PC-3 (cell line): Measurements from ENCODE around the gene NSUN4. TPM values are rescaled to one million over a fixed set of nuclear protein-coding genes. Genes with fewer than 3 reads are reported as not detected.

Source experiments
- ATAC-seq: fragments of 200-7000 bp; cut with Tn5 transposase; 2 replicates; pipeline ENCODE4 v1.9.1; 2020; ENCODE audit warnings: mild to moderate bottlenecking, moderate library complexity
- BruUV-seq: library from RNA; stranded (reverse); fragments of 400-500 nt; replicated peaks from 2 replicates; lab custom pipeline; 2021; lab: Mats Ljungman, UMichigan
- CTCF ChIA-PET: fragments of 300-600 bp; sonication (Branson Sonifier 250); formaldehyde crosslinking; loops from one replicate; lab custom pipeline; 2022; ENCODE audit warnings: antibody characterized with exemption; lab: Charles Lee
- POLR2A ChIA-PET: fragments of 300-600 bp; sonication (Branson Sonifier 250); formaldehyde crosslinking; loops from one replicate; lab custom pipeline; 2022; ENCODE audit warnings: antibody characterized with exemption; ENCODE audit not compliant: unreplicated experiment; lab: Charles Lee
- DNase-seq: peaks from one replicate; pipeline ENCODE4 v3.0.0-alpha.2; 2015
- H2AFZ ChIP-seq: fragments of 300-600 bp; sonication (generic); 2 replicates; pipeline ENCODE4 v1.6.0; 2016; ENCODE audit warnings: antibody characterized with exemption, low read length
- H3F3A ChIP-seq: fragments of 300-600 bp; sonication (generic); one replicate; pipeline ENCODE4 v1.6.0; 2017; ENCODE audit warnings: antibody characterized with exemption, low read length, control low read depth, mild to moderate bottlenecking; ENCODE audit not compliant: unreplicated experiment
- H3K27ac ChIP-seq: fragments of 300-600 bp; sonication (generic); 2 replicates; pipeline ENCODE4 v1.5.1; 2016; ENCODE audit warnings: mild to moderate bottlenecking, low read length
- H3K27me3 ChIP-seq: fragments of 300-600 bp; sonication (generic); 2 replicates; pipeline ENCODE4 v1.6.1; 2016; ENCODE audit warnings: low read length, mixed read lengths
- H3K36me3 ChIP-seq: fragments of 300-600 bp; sonication (generic); 2 replicates; pipeline ENCODE4 v1.6.1; 2016; ENCODE audit warnings: low read depth, mixed run types, low read length, mixed read lengths
- H3K4me1 ChIP-seq: fragments of 300-600 bp; sonication (generic); 2 replicates; pipeline ENCODE4 v1.5.1; 2016; ENCODE audit warnings: low read length; ENCODE audit not compliant: insufficient read depth
- H3K4me2 ChIP-seq: fragments of 300-600 bp; sonication (generic); 2 replicates; pipeline ENCODE4 v1.6.0; 2016; ENCODE audit warnings: low read length
- H3K4me3 ChIP-seq: fragments of 300-600 bp; sonication (generic); 2 replicates; pipeline ENCODE4 v1.5.1; 2016; ENCODE audit warnings: mild to moderate bottlenecking, low read length, mixed read lengths
- H3K79me2 ChIP-seq: fragments of 300-600 bp; sonication (generic); 2 replicates; pipeline ENCODE4 v1.6.1; 2017; ENCODE audit warnings: low read length, mixed read lengths
- H3K9ac ChIP-seq: fragments of 300-600 bp; sonication (generic); 2 replicates; pipeline ENCODE4 v1.6.0; 2016; ENCODE audit warnings: mild to moderate bottlenecking, low read length
- H3K9me2 ChIP-seq: fragments of 300-600 bp; sonication (generic); replicated peaks from 2 replicates; pipeline ENCODE4 v1.6.1; 2016; ENCODE audit warnings: mixed run types, low read length, mixed read lengths
- H3K9me3 ChIP-seq: fragments of 300-600 bp; sonication (generic); 2 replicates; pipeline ENCODE4 v1.6.1; 2016; ENCODE audit warnings: low read length, mixed read lengths
- H4K20me1 ChIP-seq: fragments of 300-600 bp; sonication (generic); 2 replicates; pipeline ENCODE4 v1.6.1; 2016; ENCODE audit warnings: low read length, mixed read lengths
- EZH2 ChIP-seq: fragments of 300-600 bp; sonication (generic); IDR thresholded peaks from one replicate; pipeline ENCODE4 v1.6.1; 2017; ENCODE audit warnings: antibody characterized with exemption, mild to moderate bottlenecking, low read length; ENCODE audit not compliant: unreplicated experiment
- EZH2phosphoT487 ChIP-seq: fragments of 300-600 bp; sonication (generic); IDR thresholded peaks from 2 replicates; pipeline ENCODE4 v1.6.1; 2018; ENCODE audit warnings: mild to moderate bottlenecking, antibody characterized with exemption, low read length, borderline replicate concordance
- intact Hi-C: fragments of 100-400 bp; cut with micrococcal nuclease; formaldehyde crosslinking; loops from 2 replicates; pipeline ENCODE4 v1.9.0; 2023
- total RNA-seq: library from RNA; depleted of rRNA; stranded (reverse); fragments of >200 nt; gene quantifications from 2 replicates; pipeline ENCODE4 v1.2.3, GENCODE V29; 2014
- TF ChIP-seq, protein P1 (sequence below): fragments of 300-600 bp; sonication (generic); conservative IDR thresholded peaks from 2 replicates; pipeline ENCODE4 v1.5.1; 2017; ENCODE audit warnings: antibody characterized with exemption, low read depth, mild to moderate bottlenecking, low read length

The NSUN4 gene
- total RNA-seq, 1 experiment from 2014 or later, result 16.8 TPM

DNA sequence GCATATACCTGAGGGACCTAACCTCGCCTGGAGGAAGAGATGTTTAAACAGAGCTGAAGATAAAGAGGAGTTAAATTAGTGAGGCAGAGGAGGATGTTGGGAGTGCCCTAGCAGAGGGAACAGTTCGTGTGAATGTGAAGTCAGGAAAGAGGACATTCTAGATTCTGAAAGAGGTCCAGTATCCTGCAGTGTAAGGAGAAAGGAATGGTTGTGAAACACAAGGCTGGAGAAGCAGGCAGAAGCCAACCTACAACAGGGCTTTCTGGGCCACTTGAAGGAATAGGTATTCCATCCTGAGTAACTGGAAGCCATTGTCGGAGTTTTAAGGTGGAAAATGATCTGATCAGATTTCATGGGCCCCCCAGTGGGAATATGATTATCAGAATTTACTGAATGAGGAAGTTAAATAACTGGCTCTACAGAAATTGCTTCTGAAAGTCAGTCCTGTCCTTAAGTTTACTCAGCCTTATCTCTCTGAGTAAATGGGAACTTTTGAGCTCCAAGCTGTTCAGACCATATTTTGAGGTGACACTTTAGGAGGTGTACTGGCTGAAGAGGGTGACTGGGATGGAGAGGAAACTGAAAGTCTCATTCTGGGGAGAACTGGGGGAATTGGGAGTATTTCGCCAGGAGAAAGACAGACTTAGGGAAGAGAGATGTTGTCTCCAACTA, 29.1 kb downstream of the NSUN4 start:
- BruUV-seq, result no TSS peak
- H3F3A ChIP-seq, result no peaks in the 10 kb centered on the region
- no peak overlapping the region for H3K9ac ChIP-seq
- no peak overlapping the region for H2AFZ ChIP-seq
- no peaks in the 10 kb centered on the region for H3K27me3 ChIP-seq
- DNase-seq (no peak), ATAC-seq (no peak)
- no peak overlapping the region for H3K4me2 ChIP-seq
- intact Hi-C loops, result no loop called here
- ChIA-PET CTCF (no interaction called here), POLR2A (no interaction called here)
- H3K4me3 ChIP-seq, result no peak overlapping the region
- H3K9me2 ChIP-seq, result no peaks in the 10 kb centered on the region
- H3K79me2 ChIP-seq, result no peaks in the 10 kb centered on the region
- H3K9me3 ChIP-seq, result no peaks in the 10 kb centered on the region
- H4K20me1 ChIP-seq, result no peaks in the 10 kb centered on the region
- no peaks in the 10 kb centered on the region for H3K4me1 ChIP-seq
- H3K36me3 ChIP-seq, result peaks cover 15% of the 10 kb centered on the region; the same call in 1 of the 2 replicates
- no peak overlapping the region for H3K27ac ChIP-seq
- no peak for TF ChIP-seq EZH2phosphoT487
- TF ChIP-seq, protein P1, sequence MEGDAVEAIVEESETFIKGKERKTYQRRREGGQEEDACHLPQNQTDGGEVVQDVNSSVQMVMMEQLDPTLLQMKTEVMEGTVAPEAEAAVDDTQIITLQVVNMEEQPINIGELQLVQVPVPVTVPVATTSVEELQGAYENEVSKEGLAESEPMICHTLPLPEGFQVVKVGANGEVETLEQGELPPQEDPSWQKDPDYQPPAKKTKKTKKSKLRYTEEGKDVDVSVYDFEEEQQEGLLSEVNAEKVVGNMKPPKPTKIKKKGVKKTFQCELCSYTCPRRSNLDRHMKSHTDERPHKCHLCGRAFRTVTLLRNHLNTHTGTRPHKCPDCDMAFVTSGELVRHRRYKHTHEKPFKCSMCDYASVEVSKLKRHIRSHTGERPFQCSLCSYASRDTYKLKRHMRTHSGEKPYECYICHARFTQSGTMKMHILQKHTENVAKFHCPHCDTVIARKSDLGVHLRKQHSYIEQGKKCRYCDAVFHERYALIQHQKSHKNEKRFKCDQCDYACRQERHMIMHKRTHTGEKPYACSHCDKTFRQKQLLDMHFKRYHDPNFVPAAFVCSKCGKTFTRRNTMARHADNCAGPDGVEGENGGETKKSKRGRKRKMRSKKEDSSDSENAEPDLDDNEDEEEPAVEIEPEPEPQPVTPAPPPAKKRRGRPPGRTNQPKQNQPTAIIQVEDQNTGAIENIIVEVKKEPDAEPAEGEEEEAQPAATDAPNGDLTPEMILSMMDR, result no peak
- TF ChIP-seq EZH2, result no peak

DNA sequence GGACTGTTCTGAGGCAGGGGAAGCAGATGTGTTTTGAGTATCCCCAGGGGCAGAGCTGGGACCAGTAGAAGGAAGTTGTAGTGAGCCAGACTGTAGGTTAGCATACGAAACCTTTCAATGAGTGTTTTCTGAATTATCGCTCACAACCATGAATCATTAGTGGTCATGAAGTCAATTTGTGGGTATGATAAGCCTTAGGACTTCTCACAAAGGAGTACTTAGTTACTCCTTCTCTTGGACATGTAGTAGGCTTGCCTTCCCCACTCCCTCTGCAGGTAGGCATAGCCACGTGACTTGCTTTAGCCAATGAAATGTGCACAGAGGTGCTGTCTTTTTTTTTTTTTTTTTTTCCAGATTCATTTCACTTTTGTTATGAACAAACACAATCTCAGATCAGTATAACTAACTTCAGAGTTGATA, 29.6 kb downstream of the NSUN4 start:
- DNase-seq (peak; percentile 28), ATAC-seq (no peak; the same call in 1 of the 2 replicates)
- no peaks in the 10 kb centered on the region for H3K9me3 ChIP-seq
- no peaks in the 10 kb centered on the region for H3K9me2 ChIP-seq
- H3K9ac ChIP-seq, result no peak overlapping the region
- H3K4me1 ChIP-seq, result no peaks in the 10 kb centered on the region
- H3K27ac ChIP-seq, result no peak overlapping the region
- H2AFZ ChIP-seq, result no peak overlapping the region
- no TSS peak for BruUV-seq
- no peaks in the 10 kb centered on the region for H4K20me1 ChIP-seq
- ChIA-PET CTCF (no interaction called here), POLR2A (no interaction called here)
- no peaks in the 10 kb centered on the region for H3K27me3 ChIP-seq
- H3F3A ChIP-seq, result no peaks in the 10 kb centered on the region
- H3K4me3 ChIP-seq, result no peak overlapping the region
- H3K36me3 ChIP-seq, result peaks cover 11% of the 10 kb centered on the region; the same call in 1 of the 2 replicates
- H3K79me2 ChIP-seq, result no peaks in the 10 kb centered on the region
- intact Hi-C loops, result no loop called here
- H3K4me2 ChIP-seq, result no peak overlapping the region
- TF ChIP-seq EZH2phosphoT487, result no peak
- TF ChIP-seq EZH2, result no peak
- TF ChIP-seq, protein P1, result no peak

DNA sequence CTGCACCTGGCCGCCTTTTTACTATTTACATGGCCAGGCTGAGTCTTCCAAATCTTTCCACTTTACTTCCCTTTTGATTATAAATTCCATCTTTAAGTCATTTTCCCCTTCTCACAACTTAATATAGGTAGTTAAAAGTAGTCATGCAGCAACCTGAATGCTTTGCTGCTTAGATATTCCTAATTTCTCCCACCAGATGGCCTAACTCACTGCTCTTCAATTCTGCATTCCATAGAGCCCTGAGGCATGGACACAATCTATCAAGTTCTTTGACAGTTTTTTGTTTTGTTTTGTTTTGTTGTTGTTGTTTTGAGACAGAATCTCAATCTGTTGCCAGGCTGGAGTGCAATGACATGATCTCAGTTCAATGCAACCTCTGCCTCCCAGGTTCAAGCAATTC, 31.8 kb downstream of the NSUN4 start:
- Histone ChIP-seq H3F3A (no peaks in the 10 kb centered on the region), H3K9me2 (no peaks in the 10 kb centered on the region), H3K36me3 (0 out of 2 replicates have a peak, but pooled peaks cover 9% of the 10 kb centered on the region), H3K4me3 (no peak overlapping the region), H2AFZ (no peak overlapping the region), H3K4me2 (no peak overlapping the region), H3K79me2 (no peaks in the 10 kb centered on the region), H3K9me3 (no peaks in the 10 kb centered on the region), H3K27ac (no peak overlapping the region), H3K9ac (no peak overlapping the region), H3K27me3 (no peaks in the 10 kb centered on the region), H3K4me1 (no peaks in the 10 kb centered on the region), H4K20me1 (no peaks in the 10 kb centered on the region)
- DNase-seq (no peak), ATAC-seq (no peak)
- TF ChIP-seq EZH2 (no peak), EZH2phosphoT487 (no peak)
- TF ChIP-seq, protein P1, result no peak
- intact Hi-C loops, result no loop called here
- no TSS peak for BruUV-seq
- CTCF ChIA-PET, result no interaction called here
- POLR2A ChIA-PET, result no interaction called here
